Measurements from ENCODE around the gene PPP1R26. TPM values are rescaled to one million over a fixed set of nuclear protein-coding genes. Genes with fewer than 3 reads are reported as not detected.

PPP1R26 gene
- total and polyA plus RNA-seq, 2 of the 4 experiments (the other 2 are of a cell fraction), result 3.8 to 5.6 TPM

- Histone ChIP-seq H2BK20ac (ENCODE audit: low read depth, low read length) (no peak overlapping the region), H3K4ac (ENCODE audit: low read depth, low read length) (no peak overlapping the region), H2BK5ac (ENCODE audit: low read depth, low read length, poor library complexity, severe bottlenecking) (no peak overlapping the region), H3K4me3 (ENCODE audit: insufficient read depth, low read depth, low read length) (no peak overlapping the region), H3K27ac (ENCODE audit: insufficient read depth, low read length) (no peak overlapping the region), H2AK5ac (ENCODE audit: low read depth, low read length) (no peak overlapping the region), H4K91ac (ENCODE audit: insufficient read depth, low read depth, low read length) (no peak overlapping the region), H2AFZ (replicated peaks; ENCODE audit: low read length, poor library complexity) (no peak overlapping the region), H3K9me1 (ENCODE audit: insufficient read depth, low read length) (no peaks in the 10 kb centered on the region), H4K8ac (ENCODE audit: low read depth in 2 of 2, low read length in 2 of 2) (no peak overlapping the region), H3K9me3 (ENCODE audit: control insufficient read depth, insufficient read depth, low read length) (no peaks in the 10 kb centered on the region), H3K18ac (ENCODE audit: low read depth, low read length) (no peak overlapping the region), H4K5ac (ENCODE audit: low read depth, low read length) (no peak overlapping the region), H3K4me1 (ENCODE audit: control insufficient read depth, insufficient read depth, low read length) (no peaks in the 10 kb centered on the region), H2BK120ac (ENCODE audit: low read depth, low read length) (no peak overlapping the region), H3K36me3 (ENCODE audit: control insufficient read depth, insufficient read depth, low read length) (no peaks in the 10 kb centered on the region), H3K56ac (ENCODE audit: extremely low read depth, insufficient read depth, low read length) (no peak overlapping the region), H3K79me1 (ENCODE audit: low read depth in 1 of 2, low read length in 2 of 2) (no peaks in the 10 kb centered on the region), H4K20me1 (ENCODE audit: insufficient read depth, low read length) (no peaks in the 10 kb centered on the region), H3K9ac (ENCODE audit: low read depth, low read length) (no peak overlapping the region), H2AK9ac (replicated peaks; ENCODE audit: low read depth, low read length, poor library complexity) (no peak overlapping the region), H3K27me3 (ENCODE audit: control insufficient read depth, insufficient read depth, low read length) (peaks cover 3% of the 10 kb centered on the region; the same call in 1 of the 2 replicates), H2BK15ac (ENCODE audit: low read depth, low read length) (no peak overlapping the region), H3K14ac (replicated peaks; ENCODE audit: low read depth, low read length) (no peak overlapping the region), H3K4me2 (ENCODE audit: low read depth, low read length) (no peak overlapping the region), H3K23ac (ENCODE audit: low read depth, low read length) (no peak overlapping the region)
- TF ChIP-seq MXI1 (IDR thresholded peaks at IDR 0.05; ENCODE audit: borderline replicate concordance, low read depth, low read length) (no peak), CHD1 (IDR thresholded peaks at IDR 0.05; ENCODE audit: low read depth, low read length) (no peak), RFX5 (IDR thresholded peaks at IDR 0.05; ENCODE audit: low read depth, low read length) (no peak), MAFK (IDR thresholded peaks at IDR 0.05; ENCODE audit: low read depth, low read length) (no peak), MAZ (IDR thresholded peaks at IDR 0.05; ENCODE audit: borderline replicate concordance, low read depth, low read length) (no peak), NFE2L2 (IDR thresholded peaks at IDR 0.05; ENCODE audit: low read depth, low read length) (no peak), POLR2A (IDR thresholded peaks at IDR 0.05; ENCODE audit: low read depth, low read length) (no peak)
- TF ChIP-seq, protein P1, sequence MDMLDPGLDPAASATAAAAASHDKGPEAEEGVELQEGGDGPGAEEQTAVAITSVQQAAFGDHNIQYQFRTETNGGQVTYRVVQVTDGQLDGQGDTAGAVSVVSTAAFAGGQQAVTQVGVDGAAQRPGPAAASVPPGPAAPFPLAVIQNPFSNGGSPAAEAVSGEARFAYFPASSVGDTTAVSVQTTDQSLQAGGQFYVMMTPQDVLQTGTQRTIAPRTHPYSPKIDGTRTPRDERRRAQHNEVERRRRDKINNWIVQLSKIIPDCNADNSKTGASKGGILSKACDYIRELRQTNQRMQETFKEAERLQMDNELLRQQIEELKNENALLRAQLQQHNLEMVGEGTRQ (IDR thresholded peaks at IDR 0.05; ENCODE audit: low read depth, low read length), result no peak
- TF ChIP-seq, protein P2, sequence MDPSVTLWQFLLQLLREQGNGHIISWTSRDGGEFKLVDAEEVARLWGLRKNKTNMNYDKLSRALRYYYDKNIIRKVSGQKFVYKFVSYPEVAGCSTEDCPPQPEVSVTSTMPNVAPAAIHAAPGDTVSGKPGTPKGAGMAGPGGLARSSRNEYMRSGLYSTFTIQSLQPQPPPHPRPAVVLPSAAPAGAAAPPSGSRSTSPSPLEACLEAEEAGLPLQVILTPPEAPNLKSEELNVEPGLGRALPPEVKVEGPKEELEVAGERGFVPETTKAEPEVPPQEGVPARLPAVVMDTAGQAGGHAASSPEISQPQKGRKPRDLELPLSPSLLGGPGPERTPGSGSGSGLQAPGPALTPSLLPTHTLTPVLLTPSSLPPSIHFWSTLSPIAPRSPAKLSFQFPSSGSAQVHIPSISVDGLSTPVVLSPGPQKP (IDR thresholded peaks at IDR 0.05; ENCODE audit: borderline replicate concordance, low read depth, low read length), result no peak
- TF ChIP-seq, protein P3, sequence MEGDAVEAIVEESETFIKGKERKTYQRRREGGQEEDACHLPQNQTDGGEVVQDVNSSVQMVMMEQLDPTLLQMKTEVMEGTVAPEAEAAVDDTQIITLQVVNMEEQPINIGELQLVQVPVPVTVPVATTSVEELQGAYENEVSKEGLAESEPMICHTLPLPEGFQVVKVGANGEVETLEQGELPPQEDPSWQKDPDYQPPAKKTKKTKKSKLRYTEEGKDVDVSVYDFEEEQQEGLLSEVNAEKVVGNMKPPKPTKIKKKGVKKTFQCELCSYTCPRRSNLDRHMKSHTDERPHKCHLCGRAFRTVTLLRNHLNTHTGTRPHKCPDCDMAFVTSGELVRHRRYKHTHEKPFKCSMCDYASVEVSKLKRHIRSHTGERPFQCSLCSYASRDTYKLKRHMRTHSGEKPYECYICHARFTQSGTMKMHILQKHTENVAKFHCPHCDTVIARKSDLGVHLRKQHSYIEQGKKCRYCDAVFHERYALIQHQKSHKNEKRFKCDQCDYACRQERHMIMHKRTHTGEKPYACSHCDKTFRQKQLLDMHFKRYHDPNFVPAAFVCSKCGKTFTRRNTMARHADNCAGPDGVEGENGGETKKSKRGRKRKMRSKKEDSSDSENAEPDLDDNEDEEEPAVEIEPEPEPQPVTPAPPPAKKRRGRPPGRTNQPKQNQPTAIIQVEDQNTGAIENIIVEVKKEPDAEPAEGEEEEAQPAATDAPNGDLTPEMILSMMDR (conservative IDR thresholded peaks at IDR 0.05; ENCODE audit: low read depth, low read length), result no peak
- dilution Hi-C loops (cut with HindIII; ENCODE audit: low sequenced_read_pairs, unreplicated experiment) (no loop called here), intact Hi-C loops (cut with micrococcal nuclease) (no loop called here), in situ Hi-C loops (cut with MboI; ENCODE audit: low sequenced_read_pairs) (no loop called here)
- CTCF ChIA-PET, result no interaction called here
- ATAC-seq (ENCODE audit: low read depth), result no peak
- WGBS, 2 experiments (ENCODE audit: extremely low coverage in 2 of 2, insufficient read length in 1 of 2), result no CpG with 5 or more reads among the region's 17 CpGs
- POLR2A ChIA-PET (ENCODE audit: unreplicated experiment), result no interaction called here
- DNase-seq, result no peak
- BruUV-seq (replicated peaks), result no TSS peak
Observed at GRCh38 chr9:135514342-135515082, 34.9 kb downstream of the PPP1R26 start.
